Prostate gland (tissue), 2 donors: Measurements from ENCODE around the gene SLC17A2. TPM values are rescaled to one million over a fixed set of nuclear protein-coding genes. Genes with fewer than 3 reads are reported as not detected.

Source experiments
- DNase-seq: peaks from one replicate; pipeline ENCODE4 v3.0.0-alpha.2; 2019; ENCODE audit warnings: low spot score
- H3K27ac ChIP-seq, 2 donors: fragments of 200-600 bp; sonication (generic); 2 replicates each; pipeline ENCODE4 v1.5.1; 2017 to 2019
- H3K27me3 ChIP-seq: fragments of 200-600 bp; sonication (generic); replicated peaks from 2 replicates; pipeline ENCODE4 v1.5.1; 2019; ENCODE audit not compliant: insufficient read depth
- H3K36me3 ChIP-seq, 2 donors: fragments of 200-600 bp; sonication (generic); 1 replicate in 1 of 2; 2 replicates in 1 of 2; pipeline versions ENCODE4 v1.5.1 to v1.8.1; 2017 to 2019
- H3K4me1 ChIP-seq: fragments of 200-600 bp; sonication (generic); replicated peaks from 2 replicates; pipeline ENCODE4 v1.5.1; 2019
- H3K4me3 ChIP-seq, 2 donors: fragments of 200-600 bp; sonication (generic); 2 replicates each; pipeline ENCODE4 v1.5.1; 2017 to 2019
- H3K9me3 ChIP-seq: fragments of 200-600 bp; sonication (generic); 2 replicates; pipeline ENCODE4 v1.5.1; 2017
- POLR2A ChIP-seq: fragments of 450-650 bp; IDR thresholded peaks from one replicate; pipeline ENCODE4 v1.6.1; 2016; ENCODE audit warnings: antibody characterized with exemption, mild to moderate bottlenecking
- POLR2AphosphoS5 ChIP-seq: sonication (generic); formaldehyde crosslinking; IDR thresholded peaks from one replicate; pipeline ENCODE4 v1.6.1; 2017; ENCODE audit warnings: antibody characterized with exemption
- WGBS: methylation state at CpG from one replicate; pipeline ENCODE4 v1.1.5; 2018; 5-methylcytosine and 5-hydroxymethylcytosine counted together
- intact Hi-C: fragments of 100-400 bp; cut with DNase I; formaldehyde crosslinking; loops from one replicate; pipeline ENCODE4 v1.14.2; 2022
- total RNA-seq, 2 donors: library from RNA; depleted of rRNA; stranded (reverse); fragments of >200 nt; gene quantifications; one replicate each; pipeline ENCODE4 v1.1.0, GENCODE V29; 2016
- TF ChIP-seq, protein P1 (sequence below), 4 experiments: fragments of 200-600 bp in 2 of 4; fragments of 450-650 bp in 2 of 4; sonication (generic) in 2 of 4; IDR thresholded peaks; 1 replicate in 3 of 4; 2 replicates in 1 of 4; pipeline ENCODE4 v1.5.1; 2016 to 2019; ENCODE audit warnings: antibody characterized with exemption in 4 of 4, mild to moderate bottlenecking in 2 of 4, moderate library complexity in 2 of 4

The SLC17A2 gene, protein sequence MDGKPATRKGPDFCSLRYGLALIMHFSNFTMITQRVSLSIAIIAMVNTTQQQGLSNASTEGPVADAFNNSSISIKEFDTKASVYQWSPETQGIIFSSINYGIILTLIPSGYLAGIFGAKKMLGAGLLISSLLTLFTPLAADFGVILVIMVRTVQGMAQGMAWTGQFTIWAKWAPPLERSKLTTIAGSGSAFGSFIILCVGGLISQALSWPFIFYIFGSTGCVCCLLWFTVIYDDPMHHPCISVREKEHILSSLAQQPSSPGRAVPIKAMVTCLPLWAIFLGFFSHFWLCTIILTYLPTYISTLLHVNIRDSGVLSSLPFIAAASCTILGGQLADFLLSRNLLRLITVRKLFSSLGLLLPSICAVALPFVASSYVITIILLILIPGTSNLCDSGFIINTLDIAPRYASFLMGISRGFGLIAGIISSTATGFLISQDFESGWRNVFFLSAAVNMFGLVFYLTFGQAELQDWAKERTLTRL
- total RNA-seq, result not detected

DNA sequence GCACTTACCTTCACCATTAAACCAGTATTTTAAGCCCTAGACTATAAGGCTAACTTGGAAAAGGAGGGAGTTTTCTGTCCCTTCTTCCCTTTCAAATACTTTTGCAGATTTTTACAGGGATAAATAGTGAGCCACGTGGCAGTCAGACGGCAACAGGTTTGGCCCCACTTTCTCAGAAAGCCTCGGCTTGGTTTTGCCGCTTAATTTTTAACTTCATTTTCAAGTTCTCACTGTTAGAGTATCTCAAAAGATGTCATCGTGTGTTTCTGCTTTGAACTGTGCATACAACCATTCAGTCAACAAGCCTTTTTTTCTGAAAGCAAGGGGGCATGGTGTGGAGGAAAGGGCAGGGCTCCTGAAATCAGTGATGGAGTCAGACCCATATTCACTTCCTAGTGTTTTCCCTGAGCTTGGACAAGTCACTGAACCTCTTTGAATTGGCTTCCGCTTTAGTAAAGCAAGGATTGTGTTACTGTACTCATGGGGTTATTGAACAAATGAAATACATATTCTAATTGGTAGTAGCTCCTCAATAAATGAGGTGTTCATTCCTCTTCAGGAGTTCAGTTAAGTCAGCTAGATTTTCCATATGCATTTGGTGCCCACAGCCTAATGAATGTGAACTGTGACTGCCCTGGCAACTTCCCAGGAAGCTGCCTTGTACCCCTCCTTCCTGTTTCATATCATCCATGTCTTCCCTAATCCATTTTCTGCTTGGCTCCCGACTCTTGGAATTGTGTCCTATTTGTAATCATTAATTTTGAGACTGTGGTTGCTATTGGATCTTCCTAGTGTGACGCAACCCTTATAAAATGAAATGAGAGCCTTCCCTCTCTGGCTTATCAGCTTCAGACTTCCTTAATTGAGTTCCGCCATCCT is at the start of gene SLC17A2:
TSS of gene SLC17A2 (minus strand) at position 160 of the 879 bp plus-strand sequence. CDS start 4,895 bp downstream, outside the sequence.
- no peak within 1 kb of the TSS for H3K27ac ChIP-seq
- H3K9me3 ChIP-seq, result no peaks in the 10 kb centered on the region
- H3K4me3 ChIP-seq, result no peak within 1 kb of the TSS
- WGBS, result 88% methylated on average over 9 of the region's 9 CpGs
- intact Hi-C loops, result no loop called here
- no peak for DNase-seq
- H3K36me3 ChIP-seq, result no peaks in the 10 kb centered on the region
- H3K4me1 ChIP-seq, result no peaks in the 10 kb centered on the region
- H3K27me3 ChIP-seq, result no peaks in the 10 kb centered on the region
- TF ChIP-seq, protein P1, sequence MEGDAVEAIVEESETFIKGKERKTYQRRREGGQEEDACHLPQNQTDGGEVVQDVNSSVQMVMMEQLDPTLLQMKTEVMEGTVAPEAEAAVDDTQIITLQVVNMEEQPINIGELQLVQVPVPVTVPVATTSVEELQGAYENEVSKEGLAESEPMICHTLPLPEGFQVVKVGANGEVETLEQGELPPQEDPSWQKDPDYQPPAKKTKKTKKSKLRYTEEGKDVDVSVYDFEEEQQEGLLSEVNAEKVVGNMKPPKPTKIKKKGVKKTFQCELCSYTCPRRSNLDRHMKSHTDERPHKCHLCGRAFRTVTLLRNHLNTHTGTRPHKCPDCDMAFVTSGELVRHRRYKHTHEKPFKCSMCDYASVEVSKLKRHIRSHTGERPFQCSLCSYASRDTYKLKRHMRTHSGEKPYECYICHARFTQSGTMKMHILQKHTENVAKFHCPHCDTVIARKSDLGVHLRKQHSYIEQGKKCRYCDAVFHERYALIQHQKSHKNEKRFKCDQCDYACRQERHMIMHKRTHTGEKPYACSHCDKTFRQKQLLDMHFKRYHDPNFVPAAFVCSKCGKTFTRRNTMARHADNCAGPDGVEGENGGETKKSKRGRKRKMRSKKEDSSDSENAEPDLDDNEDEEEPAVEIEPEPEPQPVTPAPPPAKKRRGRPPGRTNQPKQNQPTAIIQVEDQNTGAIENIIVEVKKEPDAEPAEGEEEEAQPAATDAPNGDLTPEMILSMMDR (IDR thresholded peaks at IDR 0.05), result no peak
- TF ChIP-seq POLR2AphosphoS5, result no peak
- TF ChIP-seq POLR2A, result no peak

DNA sequence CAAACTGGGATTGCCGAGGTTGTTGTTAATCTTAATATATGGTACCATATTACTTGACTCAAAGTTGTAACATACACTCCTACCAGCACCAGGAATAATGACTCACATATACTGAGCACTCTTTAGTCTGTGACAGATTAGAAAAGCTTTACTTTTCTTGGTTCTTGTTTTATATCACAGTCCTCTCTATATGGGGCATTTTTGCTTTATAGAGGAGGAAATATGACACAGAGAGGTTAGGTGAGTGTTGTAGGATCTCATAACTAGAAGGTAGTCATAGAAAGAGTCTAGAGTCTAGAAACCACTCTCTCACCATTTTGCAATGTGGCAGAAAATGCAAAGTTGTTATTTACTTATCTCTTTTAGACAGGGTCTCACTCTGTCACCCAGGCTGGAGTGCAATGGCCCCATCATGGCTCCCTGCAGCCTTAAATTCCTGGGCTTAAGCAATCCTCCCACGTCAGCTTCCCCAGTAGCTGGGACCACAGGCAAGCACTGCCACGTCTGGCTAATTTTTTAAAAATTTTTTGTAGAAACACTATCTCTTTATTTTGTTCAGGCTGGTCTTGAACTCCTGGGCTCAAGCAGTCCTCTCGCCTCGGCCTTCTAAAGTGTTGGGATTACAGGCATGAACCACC is 45.6 kb upstream of the SLC17A2 start:
- H3K4me1 ChIP-seq, result peaks cover 3% of the 10 kb centered on the region
- no peak for DNase-seq
- H3K4me3 ChIP-seq, result no peak overlapping the region
- no peaks in the 10 kb centered on the region for H3K9me3 ChIP-seq
- no peak overlapping the region for H3K27ac ChIP-seq
- H3K27me3 ChIP-seq, result no peaks in the 10 kb centered on the region
- intact Hi-C loops, result no loop called here
- 85% methylated on average over 5 of the region's 5 CpGs for WGBS
- TF ChIP-seq, protein P1 (IDR thresholded peaks at IDR 0.05), result no peak
- TF ChIP-seq POLR2A, result no peak
- no peaks in the 10 kb centered on the region for H3K36me3 ChIP-seq

DNA sequence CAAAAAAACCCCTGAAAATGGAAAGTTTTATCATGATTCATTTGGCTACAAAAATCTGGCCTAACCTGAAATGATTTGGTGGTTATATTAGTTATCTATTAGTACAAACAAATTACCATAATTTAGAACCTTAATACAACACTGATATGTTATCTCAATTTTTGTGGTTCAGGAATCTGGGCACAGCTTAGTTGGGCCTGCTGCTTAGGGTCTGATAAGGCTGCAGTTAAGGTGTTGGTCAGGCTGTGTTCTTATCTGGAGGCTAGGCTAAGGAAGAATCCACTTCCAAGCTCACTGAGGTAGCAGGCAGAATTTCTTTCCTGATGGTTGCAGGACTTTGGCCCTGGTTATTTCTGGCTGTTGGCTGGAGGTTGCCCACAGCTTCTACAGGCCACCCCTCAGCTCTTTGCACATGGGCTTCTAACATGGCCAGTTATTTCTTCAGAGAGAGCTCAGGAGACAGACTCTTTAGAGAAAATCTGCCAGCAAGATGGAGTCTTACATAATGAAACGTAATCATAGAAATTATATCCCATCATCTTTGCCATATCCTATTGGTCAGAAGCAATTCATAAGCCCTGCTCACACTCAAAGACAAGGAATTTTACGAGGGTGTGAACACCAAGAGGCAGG is 43.5 kb upstream of the SLC17A2 start:
- Histone ChIP-seq H3K27me3 (no peaks in the 10 kb centered on the region), H3K9me3 (no peaks in the 10 kb centered on the region), H3K4me3 (no peak overlapping the region), H3K4me1 (peaks cover 3% of the 10 kb centered on the region), H3K36me3 (no peaks in the 10 kb centered on the region), H3K27ac (no peak overlapping the region)
- intact Hi-C loops, result no loop called here
- WGBS, result 97% methylated on average over 2 of the region's 2 CpGs
- no peak for TF ChIP-seq POLR2AphosphoS5
- TF ChIP-seq, protein P1 (IDR thresholded peaks at IDR 0.05), result no peak
- TF ChIP-seq POLR2A, result no peak
- DNase-seq, result no peak

DNA sequence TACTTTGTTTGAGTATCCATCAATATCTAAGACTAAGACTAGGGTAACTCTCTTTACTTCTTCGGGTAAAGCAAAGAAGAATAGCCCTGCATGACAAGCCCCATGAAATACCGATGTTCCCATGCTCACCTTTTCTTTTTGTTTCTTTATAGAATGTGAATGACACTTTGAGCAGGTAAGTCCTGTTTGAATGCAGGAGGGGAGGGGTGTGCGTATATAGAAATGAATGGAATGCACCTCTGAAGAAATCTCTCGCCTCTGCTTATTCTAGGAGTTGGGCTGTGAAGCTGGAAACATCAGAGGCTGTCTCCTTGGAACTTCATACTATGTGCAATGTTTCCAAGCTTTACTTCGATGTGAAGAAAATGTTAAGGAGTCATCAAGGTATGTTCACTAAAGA is 42.4 kb upstream of the SLC17A2 start:
- Histone ChIP-seq H3K27me3 (no peaks in the 10 kb centered on the region), H3K4me3 (no peak overlapping the region), H3K27ac (no peak overlapping the region), H3K36me3 (no peaks in the 10 kb centered on the region), H3K9me3 (no peaks in the 10 kb centered on the region), H3K4me1 (peaks cover 3% of the 10 kb centered on the region)
- WGBS, result 70% methylated on average over 5 of the region's 5 CpGs
- no peak for DNase-seq
- TF ChIP-seq POLR2A, result no peak
- no peak for TF ChIP-seq POLR2AphosphoS5
- TF ChIP-seq, protein P1 (IDR thresholded peaks at IDR 0.05), result no peak
- intact Hi-C loops, result no loop called here
